ENCODE data around the gene WDFY2. TPM values are rescaled to one million over a fixed set of nuclear protein-coding genes. Genes with fewer than 3 reads are reported as not detected.

The WDFY2 gene
- polyA plus RNA-seq, 1 donor from 2014 or later = 5.3 TPM

DNA sequence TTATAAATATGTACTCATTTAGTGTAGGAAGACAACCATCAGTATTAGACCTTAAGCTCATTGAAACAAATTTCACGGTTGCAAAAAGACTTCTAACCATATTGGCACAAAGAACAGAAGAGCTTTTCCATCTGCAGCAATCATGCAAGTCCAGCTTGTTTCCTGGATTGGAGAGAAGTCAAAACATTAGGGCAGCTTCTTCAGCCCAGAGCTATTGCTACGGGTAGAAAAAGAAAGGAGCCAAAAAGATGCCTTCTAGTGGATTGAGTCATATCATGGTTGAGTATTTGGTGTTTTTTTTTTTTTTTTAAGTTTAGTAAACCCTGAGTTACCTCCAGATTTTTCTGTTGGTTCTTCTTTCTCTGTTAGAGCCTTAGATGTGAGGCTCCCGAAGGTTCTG is 99.8 kb downstream of the WDFY2 start:
- no peak for TF ChIP-seq EZH2 (IDR thresholded peaks at IDR 0.05; ENCODE audit: borderline replicate concordance, insufficient read depth, low read length, poor library complexity, severe bottlenecking)
- TF ChIP-seq SMC3 (conservative IDR thresholded peaks at IDR 0.05; ENCODE audit: poor library complexity) = no peak
- no peak for TF ChIP-seq RAD21 (conservative IDR thresholded peaks at IDR 0.05)
- TF ChIP-seq, protein P1, sequence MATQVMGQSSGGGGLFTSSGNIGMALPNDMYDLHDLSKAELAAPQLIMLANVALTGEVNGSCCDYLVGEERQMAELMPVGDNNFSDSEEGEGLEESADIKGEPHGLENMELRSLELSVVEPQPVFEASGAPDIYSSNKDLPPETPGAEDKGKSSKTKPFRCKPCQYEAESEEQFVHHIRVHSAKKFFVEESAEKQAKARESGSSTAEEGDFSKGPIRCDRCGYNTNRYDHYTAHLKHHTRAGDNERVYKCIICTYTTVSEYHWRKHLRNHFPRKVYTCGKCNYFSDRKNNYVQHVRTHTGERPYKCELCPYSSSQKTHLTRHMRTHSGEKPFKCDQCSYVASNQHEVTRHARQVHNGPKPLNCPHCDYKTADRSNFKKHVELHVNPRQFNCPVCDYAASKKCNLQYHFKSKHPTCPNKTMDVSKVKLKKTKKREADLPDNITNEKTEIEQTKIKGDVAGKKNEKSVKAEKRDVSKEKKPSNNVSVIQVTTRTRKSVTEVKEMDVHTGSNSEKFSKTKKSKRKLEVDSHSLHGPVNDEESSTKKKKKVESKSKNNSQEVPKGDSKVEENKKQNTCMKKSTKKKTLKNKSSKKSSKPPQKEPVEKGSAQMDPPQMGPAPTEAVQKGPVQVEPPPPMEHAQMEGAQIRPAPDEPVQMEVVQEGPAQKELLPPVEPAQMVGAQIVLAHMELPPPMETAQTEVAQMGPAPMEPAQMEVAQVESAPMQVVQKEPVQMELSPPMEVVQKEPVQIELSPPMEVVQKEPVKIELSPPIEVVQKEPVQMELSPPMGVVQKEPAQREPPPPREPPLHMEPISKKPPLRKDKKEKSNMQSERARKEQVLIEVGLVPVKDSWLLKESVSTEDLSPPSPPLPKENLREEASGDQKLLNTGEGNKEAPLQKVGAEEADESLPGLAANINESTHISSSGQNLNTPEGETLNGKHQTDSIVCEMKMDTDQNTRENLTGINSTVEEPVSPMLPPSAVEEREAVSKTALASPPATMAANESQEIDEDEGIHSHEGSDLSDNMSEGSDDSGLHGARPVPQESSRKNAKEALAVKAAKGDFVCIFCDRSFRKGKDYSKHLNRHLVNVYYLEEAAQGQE (IDR thresholded peaks at IDR 0.05; ENCODE audit: borderline replicate concordance) = no peak
- no peak for TF ChIP-seq TAF1 (IDR thresholded peaks at IDR 0.05; ENCODE audit: low read depth)
- TF ChIP-seq POLR2AphosphoS5 (IDR thresholded peaks at IDR 0.05) = no peak
- TF ChIP-seq MXI1 (conservative IDR thresholded peaks at IDR 0.05; ENCODE audit: poor library complexity, severe bottlenecking) = no peak
- TF ChIP-seq, protein P2, sequence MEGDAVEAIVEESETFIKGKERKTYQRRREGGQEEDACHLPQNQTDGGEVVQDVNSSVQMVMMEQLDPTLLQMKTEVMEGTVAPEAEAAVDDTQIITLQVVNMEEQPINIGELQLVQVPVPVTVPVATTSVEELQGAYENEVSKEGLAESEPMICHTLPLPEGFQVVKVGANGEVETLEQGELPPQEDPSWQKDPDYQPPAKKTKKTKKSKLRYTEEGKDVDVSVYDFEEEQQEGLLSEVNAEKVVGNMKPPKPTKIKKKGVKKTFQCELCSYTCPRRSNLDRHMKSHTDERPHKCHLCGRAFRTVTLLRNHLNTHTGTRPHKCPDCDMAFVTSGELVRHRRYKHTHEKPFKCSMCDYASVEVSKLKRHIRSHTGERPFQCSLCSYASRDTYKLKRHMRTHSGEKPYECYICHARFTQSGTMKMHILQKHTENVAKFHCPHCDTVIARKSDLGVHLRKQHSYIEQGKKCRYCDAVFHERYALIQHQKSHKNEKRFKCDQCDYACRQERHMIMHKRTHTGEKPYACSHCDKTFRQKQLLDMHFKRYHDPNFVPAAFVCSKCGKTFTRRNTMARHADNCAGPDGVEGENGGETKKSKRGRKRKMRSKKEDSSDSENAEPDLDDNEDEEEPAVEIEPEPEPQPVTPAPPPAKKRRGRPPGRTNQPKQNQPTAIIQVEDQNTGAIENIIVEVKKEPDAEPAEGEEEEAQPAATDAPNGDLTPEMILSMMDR (IDR thresholded peaks at IDR 0.05; ENCODE audit: poor library complexity, severe bottlenecking) = no peak
- TF ChIP-seq EP300 (conservative IDR thresholded peaks at IDR 0.05; ENCODE audit: poor library complexity, severe bottlenecking) = no peak
- Histone ChIP-seq H3K36me3 (ENCODE audit: insufficient read depth, low read length) (no peaks in the 10 kb centered on the region), H2AFZ (ENCODE audit: low read depth, low read length) (no peak overlapping the region), H3K9me2 (ENCODE audit: insufficient read depth, low read length) (no peaks in the 10 kb centered on the region), H4K20me1 (ENCODE audit: insufficient read depth) (no peaks in the 10 kb centered on the region), H3K79me2 (replicated peaks; ENCODE audit: insufficient read depth, low read length) (no peaks in the 10 kb centered on the region), H3K4me2 (ENCODE audit: low read length) (no peak overlapping the region), H3K27me3 (ENCODE audit: insufficient read depth, low read depth, low read length) (no peaks in the 10 kb centered on the region), H3K9ac (ENCODE audit: low read length) (no peak overlapping the region), H3F3A (ENCODE audit: insufficient read depth, low read length, poor library complexity, severe bottlenecking) (no peaks in the 10 kb centered on the region), H3K4me3 (ENCODE audit: low read length) (no peak overlapping the region), H3K27ac (ENCODE audit: low read length) (no peak overlapping the region), H3K9me3 (ENCODE audit: low read length) (no peaks in the 10 kb centered on the region)

DNA sequence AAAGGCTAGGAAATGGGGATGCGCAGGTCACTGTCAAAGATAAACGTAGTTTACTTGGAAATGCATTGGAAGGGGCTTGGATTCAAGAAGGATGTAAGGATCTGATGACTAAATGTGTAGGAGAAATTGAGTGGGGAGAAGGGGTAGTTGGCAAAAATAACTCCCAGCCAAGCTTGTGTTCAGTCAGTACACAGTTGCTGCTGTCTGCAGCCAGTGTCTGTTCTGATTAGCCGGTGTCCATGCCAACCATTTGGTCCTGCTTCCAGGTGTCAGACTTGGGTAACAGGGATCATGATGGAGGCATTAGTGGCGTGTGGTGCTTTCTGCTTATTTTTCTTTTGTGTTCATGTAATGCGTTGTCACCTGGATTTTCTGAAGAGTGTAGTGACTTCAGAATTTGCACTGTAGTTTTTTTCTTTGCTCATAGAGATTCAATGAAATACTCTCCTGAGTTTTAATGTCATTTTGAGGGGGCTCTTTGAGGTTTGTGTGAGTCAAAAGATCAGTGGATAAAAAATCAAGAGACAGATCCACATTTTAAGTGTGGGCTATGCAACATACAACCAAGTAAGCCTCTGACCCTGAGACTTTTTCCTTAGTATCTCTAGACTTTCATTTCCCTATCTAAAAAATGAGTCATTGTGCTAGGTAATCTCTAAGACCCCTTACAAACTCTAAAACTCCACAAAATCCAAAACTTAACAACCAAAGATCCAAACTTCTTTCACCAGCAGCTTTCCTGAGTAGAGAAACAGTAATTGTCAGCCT is 103.9 kb downstream of the WDFY2 start:
- Histone ChIP-seq H4K20me1 (ENCODE audit: insufficient read depth) (no peaks in the 10 kb centered on the region), H3K9me3 (ENCODE audit: low read length) (no peaks in the 10 kb centered on the region), H3K4me2 (ENCODE audit: low read length) (no peak overlapping the region), H3K4me3 (ENCODE audit: low read length) (no peak overlapping the region), H3K9me2 (ENCODE audit: insufficient read depth, low read length) (no peaks in the 10 kb centered on the region), H3K27ac (ENCODE audit: low read length) (peak overlapping the region; percentile 21), H3K27me3 (ENCODE audit: insufficient read depth, low read depth, low read length) (no peaks in the 10 kb centered on the region), H3F3A (ENCODE audit: insufficient read depth, low read length, poor library complexity, severe bottlenecking) (no peaks in the 10 kb centered on the region), H3K79me2 (replicated peaks; ENCODE audit: insufficient read depth, low read length) (no peaks in the 10 kb centered on the region), H3K36me3 (ENCODE audit: insufficient read depth, low read length) (no peaks in the 10 kb centered on the region), H3K9ac (ENCODE audit: low read length) (no peak overlapping the region), H2AFZ (ENCODE audit: low read depth, low read length) (no peak overlapping the region)
- TF ChIP-seq POLR2AphosphoS5 (IDR thresholded peaks at IDR 0.05) = peak; percentile 30
- no peak for TF ChIP-seq TAF1 (IDR thresholded peaks at IDR 0.05; ENCODE audit: low read depth)
- TF ChIP-seq RAD21 (conservative IDR thresholded peaks at IDR 0.05) = no peak
- TF ChIP-seq, protein P1 (IDR thresholded peaks at IDR 0.05; ENCODE audit: borderline replicate concordance) = no peak
- peak; percentile 22 for TF ChIP-seq EP300 (conservative IDR thresholded peaks at IDR 0.05; ENCODE audit: poor library complexity, severe bottlenecking)
- TF ChIP-seq, protein P2 (IDR thresholded peaks at IDR 0.05; ENCODE audit: poor library complexity, severe bottlenecking) = no peak
- TF ChIP-seq MXI1 (conservative IDR thresholded peaks at IDR 0.05; ENCODE audit: poor library complexity, severe bottlenecking) = no peak
- TF ChIP-seq SMC3 (conservative IDR thresholded peaks at IDR 0.05; ENCODE audit: poor library complexity) = no peak
- TF ChIP-seq EZH2 (IDR thresholded peaks at IDR 0.05; ENCODE audit: borderline replicate concordance, insufficient read depth, low read length, poor library complexity, severe bottlenecking) = no peak
